ENCODE results near the gene GPR153.

The GPR153 gene

DNA sequence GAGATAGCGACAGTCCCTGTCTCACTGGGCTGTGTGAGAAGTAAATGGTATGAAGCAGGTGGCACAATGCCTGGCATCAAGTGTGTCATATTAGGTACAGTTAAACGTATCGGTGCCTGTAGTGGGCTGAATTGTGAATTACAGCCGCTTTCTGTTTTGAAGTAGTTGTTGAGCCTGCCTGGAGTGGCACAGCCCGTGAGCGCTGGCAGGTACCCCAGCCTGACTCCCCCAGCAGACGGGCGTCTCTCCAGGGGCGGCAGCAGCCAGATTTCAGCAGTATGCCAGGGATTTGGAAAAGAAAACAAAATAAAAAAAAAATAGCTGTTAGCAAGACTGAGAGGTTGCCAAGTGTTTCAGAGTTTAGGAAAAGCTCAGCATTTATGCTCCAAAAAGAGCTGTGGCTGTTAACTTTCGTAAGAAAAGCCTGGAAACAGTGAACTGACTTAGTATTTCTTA lies 26.6 kb upstream of the GPR153 start:
- in situ Hi-C loops (cut with MboI; ENCODE audit: low pct_unique_long_range_greater_than_20kb, low sequenced_read_pairs, unreplicated experiment), result no loop called here
- no peak for TF ChIP-seq CTCF (IDR thresholded peaks at IDR 0.05; ENCODE audit: extremely low read depth, insufficient read depth, missing control alignments)
- no peak for DNase-seq (ENCODE audit: low spot score)

DNA sequence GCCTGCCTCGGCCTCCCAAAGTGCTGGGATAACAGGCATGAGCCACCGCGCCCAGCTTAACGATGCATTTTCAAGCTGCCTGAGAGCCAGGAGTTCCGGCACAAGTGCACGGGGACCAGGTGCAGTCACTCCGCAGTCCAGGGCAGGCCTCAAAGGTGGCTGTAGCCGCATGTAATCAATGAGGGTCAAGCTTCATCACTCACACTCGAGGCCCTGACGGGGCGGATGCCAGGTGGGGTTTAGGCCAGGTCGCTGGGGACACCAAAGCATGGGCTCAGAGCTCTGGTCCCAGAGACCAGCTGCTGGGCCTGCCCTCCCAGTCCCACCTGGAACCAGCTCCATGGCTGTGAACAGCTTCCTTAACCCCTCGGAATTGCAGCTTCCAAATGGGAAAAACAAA lies 26.1 kb upstream of the GPR153 start:
- DNase-seq (ENCODE audit: low spot score), result no peak
- TF ChIP-seq CTCF (IDR thresholded peaks at IDR 0.05; ENCODE audit: extremely low read depth, insufficient read depth, missing control alignments), result no peak
- in situ Hi-C loops (cut with MboI; ENCODE audit: low pct_unique_long_range_greater_than_20kb, low sequenced_read_pairs, unreplicated experiment), result no loop called here

GRCh38 chr1:6286266-6286665 lies 25.4 kb upstream of the GPR153 start:
- no peak for TF ChIP-seq CTCF (IDR thresholded peaks at IDR 0.05; ENCODE audit: extremely low read depth, insufficient read depth, missing control alignments)
- no peak for DNase-seq (ENCODE audit: low spot score)
- in situ Hi-C loops (cut with MboI; ENCODE audit: low pct_unique_long_range_greater_than_20kb, low sequenced_read_pairs, unreplicated experiment), result no loop called here

- no peak for DNase-seq (ENCODE audit: low spot score)
- TF ChIP-seq CTCF (IDR thresholded peaks at IDR 0.05; ENCODE audit: extremely low read depth, insufficient read depth, missing control alignments), result no peak
- in situ Hi-C loops (cut with MboI; ENCODE audit: low pct_unique_long_range_greater_than_20kb, low sequenced_read_pairs, unreplicated experiment), result no loop called here
Observed at GRCh38 chr1:6285336-6285735, 24.4 kb upstream of the GPR153 start.

DNA sequence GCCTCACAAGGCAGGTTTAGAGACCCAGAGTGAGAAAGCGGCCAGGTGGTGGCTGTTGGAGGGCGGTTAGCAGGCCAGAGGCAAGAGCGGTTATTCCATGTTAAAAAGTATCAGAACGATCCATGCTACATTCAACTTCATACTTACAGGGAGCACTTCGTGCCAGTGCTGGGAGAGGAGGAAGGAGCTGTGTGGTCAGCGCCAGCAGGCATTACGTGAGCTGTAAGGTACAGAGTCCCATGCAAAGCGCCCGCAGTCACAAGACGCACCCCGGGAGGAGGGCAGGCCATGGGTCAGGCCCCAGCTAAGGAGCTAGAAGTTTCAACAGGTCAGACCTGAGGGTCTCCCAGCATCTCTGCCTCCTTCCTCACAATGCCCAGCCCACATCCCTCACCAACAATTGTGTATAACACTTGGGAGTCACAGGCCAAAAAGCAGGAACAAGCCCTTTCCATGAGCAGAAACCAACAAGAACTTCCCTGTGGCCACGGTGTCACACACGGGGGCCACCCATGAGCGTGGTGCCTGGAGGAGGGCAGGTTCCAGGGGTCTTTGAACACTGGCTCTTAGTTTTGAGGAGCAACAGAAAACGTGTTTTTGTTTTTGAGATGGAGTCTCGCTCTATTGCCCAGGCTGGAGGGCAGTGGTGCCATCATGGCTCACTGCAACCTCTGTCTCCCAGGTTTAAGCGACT lies 21.8 kb upstream of the GPR153 start:
- no peak for DNase-seq (ENCODE audit: low spot score)
- in situ Hi-C loops (cut with MboI; ENCODE audit: low pct_unique_long_range_greater_than_20kb, low sequenced_read_pairs, unreplicated experiment), result no loop called here
- TF ChIP-seq CTCF (IDR thresholded peaks at IDR 0.05; ENCODE audit: extremely low read depth, insufficient read depth, missing control alignments), result no peak

DNA sequence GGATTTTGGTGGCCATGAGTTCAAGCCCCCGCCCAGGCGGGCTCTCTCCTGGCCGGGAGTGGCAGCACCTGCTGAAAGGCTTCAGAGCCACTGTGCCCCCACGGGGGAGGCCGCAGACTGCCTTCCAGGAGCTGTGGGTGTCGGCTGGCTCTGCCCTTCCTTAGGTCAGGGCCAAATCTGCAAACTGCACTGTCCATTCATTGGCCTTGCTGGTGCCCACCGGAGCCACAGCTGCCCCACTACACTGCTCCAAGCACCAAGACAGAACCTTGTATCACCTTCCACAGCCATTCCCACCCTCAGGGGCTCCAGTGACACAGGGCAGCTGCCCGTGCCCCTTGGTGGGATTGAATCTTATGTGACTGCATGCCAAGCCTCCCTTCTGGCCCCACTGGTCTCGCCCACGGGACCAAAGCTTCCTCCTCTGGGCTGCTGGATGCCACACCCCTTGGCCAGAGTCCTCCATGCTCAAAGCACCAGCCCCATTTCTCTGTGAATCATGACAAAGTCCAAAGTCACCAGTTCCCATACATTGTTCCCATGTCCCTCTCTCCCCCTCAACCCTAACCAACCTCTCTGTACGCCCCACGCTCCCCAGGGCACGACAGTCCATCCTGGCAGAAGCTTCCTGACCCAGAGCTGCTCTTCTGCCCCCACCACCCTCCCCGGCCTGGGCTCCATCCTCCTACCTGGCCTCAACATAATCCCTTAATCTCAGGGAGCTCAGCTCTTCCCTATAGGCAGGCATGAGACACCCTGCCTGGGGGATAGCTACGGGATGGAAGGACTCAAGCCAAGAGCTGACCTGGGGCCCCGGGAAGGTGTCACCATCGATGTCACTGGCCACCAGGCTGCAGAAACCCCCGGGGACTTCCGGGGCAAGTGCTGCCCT lies 20.9 kb upstream of the GPR153 start:
- in situ Hi-C loops (cut with MboI; ENCODE audit: low pct_unique_long_range_greater_than_20kb, low sequenced_read_pairs, unreplicated experiment), result no loop called here

More for the DNA sequence above, 20.9 kb upstream of the GPR153 start:
- no peak for DNase-seq (ENCODE audit: low spot score)
- TF ChIP-seq CTCF (IDR thresholded peaks at IDR 0.05; ENCODE audit: extremely low read depth, insufficient read depth, missing control alignments), result no peak
